ENCODE data around the gene MTMR6. TPM values are rescaled to one million over a fixed set of nuclear protein-coding genes. Genes with fewer than 3 reads are reported as not detected.

Gene MTMR6
- total RNA-seq, 3 donors from 2014 or later: 15.5 to 17.7 (median 16.2) TPM

GRCh38 chr13:25249001-25249543 is 38.2 kb downstream of the MTMR6 start:
- no peaks in the 10 kb centered on the region for H3K9me3 Mint-ChIP-seq
- H3K4me1 Mint-ChIP-seq (ENCODE audit: low read depth): peaks cover 2% of the 10 kb centered on the region
- no peaks in the 10 kb centered on the region for H3K27me3 Mint-ChIP-seq (ENCODE audit: low read depth)
- ATAC-seq (no peak), DNase-seq (no peak)
- H3K36me3 Mint-ChIP-seq (ENCODE audit: insufficient read depth): peaks cover 32% of the 10 kb centered on the region
- no peak overlapping the region for H3K4me3 Mint-ChIP-seq

- H3K4me1 Mint-ChIP-seq (ENCODE audit: low read depth): peaks cover 2% of the 10 kb centered on the region
- ATAC-seq (no peak), DNase-seq (no peak)
- no peaks in the 10 kb centered on the region for H3K27me3 Mint-ChIP-seq (ENCODE audit: low read depth)
- no peak overlapping the region for H3K4me3 Mint-ChIP-seq
- no peaks in the 10 kb centered on the region for H3K9me3 Mint-ChIP-seq
- H3K36me3 Mint-ChIP-seq (ENCODE audit: insufficient read depth): peaks cover 33% of the 10 kb centered on the region
Measured at GRCh38 chr13:25248071-25248470, 39.2 kb downstream of the MTMR6 start.

DNA sequence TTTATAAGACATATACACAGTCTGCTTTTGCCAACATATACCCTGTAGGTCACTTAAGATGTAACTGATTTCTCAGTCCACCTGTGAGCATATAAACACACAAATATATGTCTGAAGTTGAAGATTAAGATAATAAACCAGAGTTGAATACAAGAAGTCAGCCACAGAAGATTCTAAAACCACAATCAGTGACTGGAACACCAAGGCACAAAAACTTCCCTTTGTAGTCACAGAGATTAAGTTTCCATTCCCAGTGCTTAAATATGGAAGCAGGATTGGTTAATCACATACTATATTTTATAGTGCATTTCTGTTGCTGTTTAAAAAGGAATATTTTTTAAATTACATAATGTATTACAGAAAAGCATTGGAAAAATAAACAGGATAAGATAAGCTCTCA is 39.9 kb downstream of the MTMR6 start:
- ATAC-seq (no peak), DNase-seq (no peak)
- no peaks in the 10 kb centered on the region for H3K9me3 Mint-ChIP-seq
- H3K4me1 Mint-ChIP-seq (ENCODE audit: low read depth): peaks cover 2% of the 10 kb centered on the region
- no peaks in the 10 kb centered on the region for H3K27me3 Mint-ChIP-seq (ENCODE audit: low read depth)
- H3K36me3 Mint-ChIP-seq (ENCODE audit: insufficient read depth): peaks cover 28% of the 10 kb centered on the region
- H3K4me3 Mint-ChIP-seq: no peak overlapping the region

- H3K36me3 Mint-ChIP-seq (ENCODE audit: insufficient read depth): peaks cover 18% of the 10 kb centered on the region
- DNase-seq (no peak), ATAC-seq (no peak)
- H3K4me3 Mint-ChIP-seq: no peak overlapping the region
- no peaks in the 10 kb centered on the region for H3K9me3 Mint-ChIP-seq
- H3K27me3 Mint-ChIP-seq (ENCODE audit: low read depth): no peaks in the 10 kb centered on the region
- peaks cover under 1% of the 10 kb centered on the region for H3K4me1 Mint-ChIP-seq (ENCODE audit: low read depth)
Measured at GRCh38 chr13:25244123-25244522, 43.2 kb downstream of the MTMR6 start.

GRCh38 chr13:25242956-25243355 is 44.3 kb downstream of the MTMR6 start:
- H3K27me3 Mint-ChIP-seq (ENCODE audit: low read depth): no peaks in the 10 kb centered on the region
- no peak for DNase-seq
- no peak overlapping the region for H3K4me3 Mint-ChIP-seq
- peaks cover 16% of the 10 kb centered on the region for H3K36me3 Mint-ChIP-seq (ENCODE audit: insufficient read depth)
- no peaks in the 10 kb centered on the region for H3K9me3 Mint-ChIP-seq
- no peaks in the 10 kb centered on the region for H3K4me1 Mint-ChIP-seq (ENCODE audit: low read depth)
- ATAC-seq: no peak

GRCh38 chr13:25241007-25241406 is 46.3 kb downstream of the MTMR6 start:
- Mint-ChIP-seq H3K4me1 (ENCODE audit: low read depth) (no peaks in the 10 kb centered on the region), H3K9me3 (no peaks in the 10 kb centered on the region), H3K27me3 (ENCODE audit: low read depth) (no peaks in the 10 kb centered on the region), H3K4me3 (no peak overlapping the region), H3K36me3 (ENCODE audit: insufficient read depth) (peaks cover 16% of the 10 kb centered on the region)
- no peak for DNase-seq
- ATAC-seq: no peak

DNA sequence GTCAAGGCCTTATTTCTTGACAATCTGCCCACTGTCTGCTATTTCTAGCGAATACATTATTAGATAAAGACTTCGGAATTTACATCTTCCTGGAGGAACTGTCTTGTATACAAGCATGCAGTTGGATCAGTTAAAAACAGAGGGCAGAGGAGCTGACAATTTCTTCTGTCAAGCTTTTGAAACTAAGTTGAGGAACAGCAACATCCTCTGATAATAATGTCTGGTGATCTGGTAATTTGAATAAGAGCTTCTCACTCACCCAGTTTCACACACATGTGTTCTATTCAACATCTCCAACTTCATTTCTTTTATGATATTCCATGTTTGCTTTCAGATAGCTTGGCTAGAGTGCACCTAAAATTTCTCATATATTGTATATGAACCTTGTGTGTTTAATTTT is 50.2 kb downstream of the MTMR6 start:
- H3K27me3 Mint-ChIP-seq (ENCODE audit: low read depth): no peaks in the 10 kb centered on the region
- H3K9me3 Mint-ChIP-seq: no peaks in the 10 kb centered on the region
- no peaks in the 10 kb centered on the region for H3K36me3 Mint-ChIP-seq (ENCODE audit: insufficient read depth)
- H3K4me3 Mint-ChIP-seq: no peak overlapping the region
- ATAC-seq (no peak), DNase-seq (no peak)
- H3K4me1 Mint-ChIP-seq (ENCODE audit: low read depth): no peaks in the 10 kb centered on the region

- no peak overlapping the region for H3K4me3 Mint-ChIP-seq
- DNase-seq (no peak), ATAC-seq (no peak)
- no peaks in the 10 kb centered on the region for H3K36me3 Mint-ChIP-seq (ENCODE audit: insufficient read depth)
- no peaks in the 10 kb centered on the region for H3K4me1 Mint-ChIP-seq (ENCODE audit: low read depth)
- no peaks in the 10 kb centered on the region for H3K9me3 Mint-ChIP-seq
- peaks cover 2% of the 10 kb centered on the region for H3K27me3 Mint-ChIP-seq (ENCODE audit: low read depth)
Measured at GRCh38 chr13:25233861-25234260, 53.4 kb downstream of the MTMR6 start.

DNA sequence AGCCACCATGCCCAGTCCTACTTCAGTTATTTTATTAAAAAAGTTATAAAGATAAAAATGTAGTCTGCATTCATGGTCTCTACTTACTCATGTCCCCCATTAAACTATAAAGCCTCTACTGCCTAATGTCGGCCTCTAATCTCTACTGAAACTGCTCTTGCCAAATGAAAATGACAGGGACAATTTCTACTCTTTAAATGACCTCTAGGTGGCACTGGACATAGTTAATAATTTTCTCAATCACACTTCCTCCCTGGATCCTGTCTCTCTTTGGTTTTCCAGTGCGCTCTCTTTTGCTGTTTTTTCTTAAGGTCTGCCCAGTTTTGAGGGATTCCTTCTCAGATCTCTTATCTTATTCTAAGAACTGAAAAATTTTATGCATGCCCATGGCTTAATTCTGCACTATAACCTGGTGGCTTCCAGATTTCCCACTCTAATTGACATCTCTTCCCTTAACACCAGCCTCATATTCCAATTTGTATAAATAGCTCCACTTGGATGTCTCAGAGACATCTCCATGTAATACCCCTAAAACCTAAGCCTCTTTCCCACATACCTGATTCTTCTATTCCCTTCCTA is 54.3 kb downstream of the MTMR6 start:
- Mint-ChIP-seq H3K27me3 (ENCODE audit: low read depth) (peaks cover 2% of the 10 kb centered on the region), H3K4me3 (no peak overlapping the region), H3K9me3 (no peaks in the 10 kb centered on the region), H3K36me3 (ENCODE audit: insufficient read depth) (no peaks in the 10 kb centered on the region), H3K4me1 (ENCODE audit: low read depth) (no peaks in the 10 kb centered on the region)
- DNase-seq: no peak
- ATAC-seq: no peak

DNA sequence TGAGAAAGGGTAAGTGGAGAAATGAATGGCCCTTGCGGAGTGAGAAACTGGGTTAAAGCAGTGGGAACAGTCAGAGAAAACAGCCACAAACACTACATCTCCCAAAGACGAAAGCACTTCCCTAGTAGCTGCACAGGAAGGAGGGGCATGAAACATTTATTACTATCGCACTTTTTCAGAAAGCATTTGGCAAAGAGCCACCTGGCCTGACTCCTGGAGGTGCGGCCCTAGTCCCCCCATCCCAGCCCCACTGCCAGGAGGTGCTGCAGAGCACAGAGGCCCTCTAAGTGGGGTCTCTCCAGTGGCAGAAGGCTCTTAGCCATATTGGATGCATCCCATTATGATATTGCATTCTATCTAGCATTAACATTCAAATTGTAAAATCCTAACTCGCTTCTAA is 55.8 kb downstream of the MTMR6 start:
- H3K27me3 Mint-ChIP-seq (ENCODE audit: low read depth): peaks cover 5% of the 10 kb centered on the region
- no peaks in the 10 kb centered on the region for H3K4me1 Mint-ChIP-seq (ENCODE audit: low read depth)
- no peak for ATAC-seq
- H3K9me3 Mint-ChIP-seq: no peaks in the 10 kb centered on the region
- no peaks in the 10 kb centered on the region for H3K36me3 Mint-ChIP-seq (ENCODE audit: insufficient read depth)
- H3K4me3 Mint-ChIP-seq: no peak overlapping the region
- DNase-seq: no peak

DNA sequence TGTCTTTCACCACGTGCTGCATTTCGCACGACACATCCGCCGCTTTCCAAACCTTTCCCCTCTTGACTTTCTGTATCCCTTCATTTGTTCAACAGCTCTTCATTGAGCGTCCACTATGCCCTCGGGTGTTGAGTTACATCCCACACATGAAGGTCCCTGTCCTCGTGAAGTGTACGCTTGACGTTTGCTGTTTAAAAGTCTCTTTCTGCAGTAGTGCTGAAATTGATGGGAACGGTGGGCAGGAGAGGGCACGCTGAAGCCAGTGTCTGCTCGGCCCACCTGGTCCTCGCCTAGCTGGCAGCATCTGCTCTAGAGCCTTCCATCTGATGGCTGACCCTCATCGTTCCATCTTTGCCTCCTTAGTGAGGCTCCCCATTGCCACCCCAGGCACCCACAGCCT is 59.6 kb downstream of the MTMR6 start:
- no peak for ATAC-seq
- H3K36me3 Mint-ChIP-seq (ENCODE audit: insufficient read depth): no peaks in the 10 kb centered on the region
- H3K4me3 Mint-ChIP-seq: no peak overlapping the region
- peaks cover 8% of the 10 kb centered on the region for H3K27me3 Mint-ChIP-seq (ENCODE audit: low read depth)
- H3K4me1 Mint-ChIP-seq (ENCODE audit: low read depth): no peaks in the 10 kb centered on the region
- no peaks in the 10 kb centered on the region for H3K9me3 Mint-ChIP-seq
- DNase-seq: no peak

DNA sequence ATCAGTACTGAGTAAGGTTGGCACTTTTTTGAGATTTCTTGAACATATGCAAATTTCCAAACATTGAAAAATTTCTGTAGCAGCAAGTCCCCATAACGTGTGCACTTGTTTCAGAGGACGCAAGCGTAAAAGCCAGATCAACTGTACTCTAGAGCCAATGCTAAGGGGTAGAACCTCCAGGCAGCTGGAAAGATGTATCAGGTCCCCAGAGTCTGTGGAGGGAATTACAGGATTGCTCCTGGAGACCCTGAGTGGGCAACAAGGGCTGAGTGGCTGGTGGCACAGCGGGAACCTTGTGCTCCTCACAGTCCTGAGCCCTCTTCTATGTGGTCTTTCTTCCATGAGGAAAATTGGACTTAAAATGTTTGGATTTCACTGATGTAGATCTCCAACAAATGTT is 61.3 kb downstream of the MTMR6 start:
- no peak for ATAC-seq
- Mint-ChIP-seq H3K4me1 (ENCODE audit: low read depth) (no peaks in the 10 kb centered on the region), H3K9me3 (no peaks in the 10 kb centered on the region), H3K4me3 (no peak overlapping the region), H3K36me3 (ENCODE audit: insufficient read depth) (no peaks in the 10 kb centered on the region), H3K27me3 (ENCODE audit: low read depth) (peaks cover 10% of the 10 kb centered on the region)
- DNase-seq: no peak

DNA sequence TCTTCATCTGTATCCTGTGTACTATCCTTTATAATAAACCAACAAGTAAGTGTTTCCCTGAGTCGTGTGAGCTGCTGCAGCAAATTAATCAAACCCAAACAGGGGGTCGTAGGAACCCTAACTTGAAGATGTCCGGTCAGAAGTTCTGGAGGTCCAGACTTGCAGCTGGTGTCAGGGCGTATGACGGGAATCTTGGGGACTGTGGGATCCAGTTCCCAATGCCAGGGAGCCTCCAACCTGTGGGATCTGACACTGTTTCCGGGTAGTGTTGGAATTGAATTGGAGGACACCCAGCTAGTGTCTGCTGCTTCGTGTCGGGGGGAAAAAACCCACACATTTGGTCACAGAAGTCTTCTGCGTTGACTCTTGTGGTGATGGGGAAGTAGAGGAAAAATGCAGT is 63.1 kb downstream of the MTMR6 start:
- DNase-seq (no peak), ATAC-seq (no peak)
- no peak overlapping the region for H3K4me3 Mint-ChIP-seq
- peaks cover 8% of the 10 kb centered on the region for H3K27me3 Mint-ChIP-seq (ENCODE audit: low read depth)
- no peaks in the 10 kb centered on the region for H3K36me3 Mint-ChIP-seq (ENCODE audit: insufficient read depth)
- no peaks in the 10 kb centered on the region for H3K4me1 Mint-ChIP-seq (ENCODE audit: low read depth)
- no peaks in the 10 kb centered on the region for H3K9me3 Mint-ChIP-seq

- Mint-ChIP-seq H3K4me3 (no peak overlapping the region), H3K36me3 (ENCODE audit: insufficient read depth) (no peaks in the 10 kb centered on the region), H3K27me3 (ENCODE audit: low read depth) (peaks cover 7% of the 10 kb centered on the region), H3K9me3 (no peaks in the 10 kb centered on the region), H3K4me1 (ENCODE audit: low read depth) (no peaks in the 10 kb centered on the region)
- no peak for ATAC-seq
- DNase-seq: no peak
Measured at GRCh38 chr13:25222740-25223139, 64.5 kb downstream of the MTMR6 start.

DNA sequence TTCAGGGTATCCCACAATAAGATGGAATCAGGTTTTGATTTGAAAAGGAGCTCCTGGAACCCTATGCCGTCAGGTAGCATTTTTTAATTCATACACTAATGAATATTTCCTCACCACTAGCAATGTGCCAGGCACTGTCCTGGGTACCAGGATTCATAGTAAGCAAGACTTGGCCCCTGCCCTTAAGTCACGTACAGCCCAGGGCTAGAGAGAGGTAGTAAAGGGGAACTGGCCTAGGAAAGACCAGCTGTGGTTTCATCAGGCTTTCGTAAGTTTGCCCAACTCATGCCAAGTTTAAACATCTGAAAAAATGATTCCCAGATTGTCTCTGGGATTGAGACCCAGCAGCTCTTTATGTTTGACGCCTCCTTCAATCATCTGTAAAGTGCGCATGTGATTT is 69.3 kb downstream of the MTMR6 start:
- ATAC-seq: no peak
- H3K4me1 Mint-ChIP-seq (ENCODE audit: low read depth): no peaks in the 10 kb centered on the region
- peaks cover 6% of the 10 kb centered on the region for H3K27me3 Mint-ChIP-seq (ENCODE audit: low read depth)
- no peak for DNase-seq
- no peaks in the 10 kb centered on the region for H3K36me3 Mint-ChIP-seq (ENCODE audit: insufficient read depth)
- no peaks in the 10 kb centered on the region for H3K9me3 Mint-ChIP-seq
- H3K4me3 Mint-ChIP-seq: no peak overlapping the region
